Immature natural killer cell (primary cell): ENCODE data around the gene SNTG2. TPM values are rescaled to one million over a fixed set of nuclear protein-coding genes. Genes with fewer than 3 reads are reported as not detected.
"Not testable (repeated sequence)": the region's sequence is repeated elsewhere in the genome, so short reads cannot be mapped to it uniquely, and the experiment has no call there.

ENCODE experiments used
- DNase-seq, 3 donors: peaks; one replicate each; pipeline ENCODE4 v3.0.0; 2022; ENCODE audit warnings: mixed read lengths in 1 of 3
- H3K27ac Mint-ChIP-seq, 6 donors: one replicate each; pipeline ENCODE4 v1.8.0; 2020; ENCODE audit warnings: mixed read lengths in 6 of 6, mild to moderate bottlenecking in 5 of 6, inconsistent platforms in 4 of 6, moderate library complexity in 3 of 6
- H3K27me3 Mint-ChIP-seq, 3 donors: one replicate each; pipeline ENCODE4 v1.8.0; 2020 to 2021; ENCODE audit warnings: low read depth in 3 of 3, mild to moderate bottlenecking in 3 of 3, mixed read lengths in 3 of 3, moderate library complexity in 3 of 3, inconsistent platforms in 1 of 3
- H3K36me3 Mint-ChIP-seq, 3 donors: one replicate each; pipeline ENCODE4 v1.8.0; 2020; ENCODE audit warnings: mixed read lengths in 3 of 3, inconsistent platforms in 2 of 3, mild to moderate bottlenecking in 2 of 3
- H3K4me1 Mint-ChIP-seq, 2 donors: one replicate each; pipeline ENCODE4 v1.8.0; 2020; ENCODE audit warnings: inconsistent platforms in 2 of 2, mild to moderate bottlenecking in 2 of 2, mixed read lengths in 2 of 2, moderate library complexity in 1 of 2
- H3K4me3 Mint-ChIP-seq, 5 donors: one replicate each; pipeline ENCODE4 v1.8.0; 2020; ENCODE audit warnings: mild to moderate bottlenecking in 5 of 5, mixed read lengths in 5 of 5, inconsistent platforms in 3 of 5, moderate library complexity in 3 of 5
- H3K9me3 Mint-ChIP-seq, 6 donors: one replicate each; pipeline ENCODE4 v1.8.0; 2020; ENCODE audit warnings: mild to moderate bottlenecking in 6 of 6, mixed read lengths in 6 of 6, inconsistent platforms in 4 of 6, moderate library complexity in 3 of 6
- polyA plus RNA-seq, 3 donors: library from polyadenylated mRNA; unstranded; fragments of 300-500 nt; fragmentation: Illumina TruSeq; gene quantifications; one replicate each; pipeline ENCODE4 v1.2.3, GENCODE V29; 2021

Gene SNTG2
- polyA plus RNA-seq: not detected

DNA sequence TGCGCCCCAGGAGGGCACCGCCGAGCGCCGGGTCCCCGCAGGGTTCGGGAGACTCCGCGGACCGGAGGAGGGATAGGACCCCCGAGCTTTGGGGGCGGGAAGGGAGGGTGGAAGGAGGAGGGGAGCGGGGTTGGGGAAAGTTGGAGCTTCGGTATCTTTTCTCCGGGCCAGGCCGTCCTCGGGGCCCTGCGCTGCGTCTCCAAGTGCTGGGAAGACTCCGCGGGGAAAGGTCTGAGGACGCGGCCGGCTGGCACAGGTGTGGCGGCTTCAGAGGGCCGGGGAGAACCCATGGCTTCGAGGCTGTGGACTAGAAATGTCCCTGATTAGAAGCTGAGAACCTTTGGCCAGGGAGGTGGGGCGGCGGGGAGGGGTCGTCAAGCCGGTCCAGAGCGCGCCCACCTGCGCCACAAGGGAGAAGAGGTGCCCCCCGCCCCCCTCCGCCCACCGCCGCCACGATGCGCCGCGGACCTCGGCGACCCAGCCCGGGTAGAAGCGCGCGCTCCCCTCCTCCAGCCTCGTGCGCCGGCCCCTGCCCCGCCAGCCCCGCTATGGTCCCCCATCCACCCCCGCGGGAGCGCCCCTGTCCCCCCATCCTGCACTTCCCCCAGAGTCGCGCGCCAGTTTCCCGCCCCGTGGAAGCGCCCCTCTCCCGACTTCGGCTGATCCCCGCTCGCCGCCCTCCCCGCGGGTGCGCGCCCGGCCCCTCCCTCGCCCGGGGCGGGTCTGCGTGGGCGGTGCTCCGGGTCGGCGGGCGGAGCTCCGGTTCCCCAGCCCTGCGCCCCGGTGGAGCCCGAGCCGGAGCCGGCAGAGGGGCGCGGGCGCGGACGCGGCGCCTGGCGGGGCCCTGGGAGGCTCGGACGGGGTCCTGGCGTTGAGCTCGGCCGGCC lies at the start of gene SNTG2:
Gene SNTG2 (plus strand): TSS at position 770 of the 887 bp plus-strand sequence. CDS start 148 bp downstream, outside the sequence.
- Mint-ChIP-seq H3K27ac (no peak within 1 kb of the TSS), H3K4me1 (peaks cover 13 to 25% of the 10 kb centered on the region in 2 donors), H3K36me3 (no peaks in the 10 kb centered on the region), H3K27me3 (peaks cover 17 to 33% (median 32%) of the 10 kb centered on the region in 3 donors), H3K9me3 (peaks cover 0 to 2% (median 0%) of the 10 kb centered on the region in 6 donors), H3K4me3 (peak within 1 kb of the TSS; percentile 62 to 76 (median 71))
- DNase-seq: peak in 2 of 3 donors; percentile 13 to 33

DNA sequence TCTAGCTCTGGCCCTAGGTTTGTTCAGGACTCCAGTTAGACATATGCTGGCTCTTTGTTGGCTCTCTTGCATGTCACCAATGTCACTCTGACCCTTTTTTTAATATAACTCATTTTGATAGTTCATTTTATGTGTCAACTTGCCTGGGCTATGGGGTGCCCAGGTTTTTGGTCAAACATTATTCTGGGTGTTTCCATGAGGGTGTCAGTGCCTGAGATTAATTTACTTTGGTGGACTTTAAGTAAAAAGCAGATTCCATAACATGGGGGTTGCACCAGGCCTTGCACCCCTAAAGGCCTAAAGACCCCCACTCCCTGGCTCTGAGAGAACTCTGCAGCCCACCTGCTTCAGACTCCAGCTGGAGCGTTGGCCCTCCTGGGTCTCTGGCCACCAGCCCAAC lies 48.1 kb upstream of the SNTG2 start:
- H3K27me3 Mint-ChIP-seq: peaks cover 1 to 9% (median 2%) of the 10 kb centered on the region in 3 donors
- peaks cover 0 to 10% (median under 1%) of the 10 kb centered on the region in 6 donors for H3K9me3 Mint-ChIP-seq
- H3K36me3 Mint-ChIP-seq: peaks cover 0 to 5% (median 3%) of the 10 kb centered on the region in 3 donors
- H3K4me1 Mint-ChIP-seq: no peaks in the 10 kb centered on the region
- DNase-seq: no peak
- no peak overlapping the region for H3K27ac Mint-ChIP-seq
- no peak overlapping the region for H3K4me3 Mint-ChIP-seq

DNA sequence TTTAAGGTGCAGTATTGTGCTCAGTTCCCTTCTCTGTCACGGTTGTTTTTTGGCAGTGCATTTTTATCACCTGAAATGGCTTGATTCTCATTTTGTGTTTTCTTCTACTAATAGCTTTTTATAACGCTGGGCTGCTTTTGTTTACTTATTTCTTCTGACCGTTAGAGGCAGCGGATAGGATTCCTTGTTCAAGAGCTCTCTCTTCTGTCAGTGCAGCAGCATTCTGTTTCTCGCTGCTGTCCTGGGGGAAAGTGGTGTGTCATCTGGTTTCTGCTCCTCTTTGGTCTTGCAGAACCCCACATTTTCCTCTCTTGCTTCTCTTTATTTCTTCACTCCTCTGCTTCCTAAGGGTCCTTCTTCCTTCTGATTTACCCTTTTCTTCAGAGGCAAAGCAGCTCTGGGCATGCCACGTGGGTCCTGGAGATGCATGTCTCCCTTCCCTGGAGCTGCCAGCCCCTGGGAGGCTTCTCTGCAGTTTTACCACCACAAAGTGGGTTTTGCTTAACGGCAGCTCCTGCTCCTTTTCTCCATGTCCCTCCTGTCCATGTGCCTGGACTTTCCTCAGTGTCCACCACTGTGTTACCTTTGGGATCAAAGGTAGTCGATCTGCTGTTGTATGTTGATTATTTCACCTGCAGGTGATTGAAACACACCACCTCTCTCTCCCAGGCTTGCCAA lies 47.3 kb upstream of the SNTG2 start:
- H3K4me1 Mint-ChIP-seq: peaks cover under 1 to 6% of the 10 kb centered on the region in 2 donors
- H3K27me3 Mint-ChIP-seq: peaks cover 1 to 7% (median 2%) of the 10 kb centered on the region in 3 donors
- no peak overlapping the region for H3K4me3 Mint-ChIP-seq
- peaks cover 0 to 3% (median 0%) of the 10 kb centered on the region in 3 donors for H3K36me3 Mint-ChIP-seq
- no peak for DNase-seq
- H3K27ac Mint-ChIP-seq: no peak overlapping the region
- peaks cover 0 to 5% (median under 1%) of the 10 kb centered on the region in 6 donors for H3K9me3 Mint-ChIP-seq

DNA sequence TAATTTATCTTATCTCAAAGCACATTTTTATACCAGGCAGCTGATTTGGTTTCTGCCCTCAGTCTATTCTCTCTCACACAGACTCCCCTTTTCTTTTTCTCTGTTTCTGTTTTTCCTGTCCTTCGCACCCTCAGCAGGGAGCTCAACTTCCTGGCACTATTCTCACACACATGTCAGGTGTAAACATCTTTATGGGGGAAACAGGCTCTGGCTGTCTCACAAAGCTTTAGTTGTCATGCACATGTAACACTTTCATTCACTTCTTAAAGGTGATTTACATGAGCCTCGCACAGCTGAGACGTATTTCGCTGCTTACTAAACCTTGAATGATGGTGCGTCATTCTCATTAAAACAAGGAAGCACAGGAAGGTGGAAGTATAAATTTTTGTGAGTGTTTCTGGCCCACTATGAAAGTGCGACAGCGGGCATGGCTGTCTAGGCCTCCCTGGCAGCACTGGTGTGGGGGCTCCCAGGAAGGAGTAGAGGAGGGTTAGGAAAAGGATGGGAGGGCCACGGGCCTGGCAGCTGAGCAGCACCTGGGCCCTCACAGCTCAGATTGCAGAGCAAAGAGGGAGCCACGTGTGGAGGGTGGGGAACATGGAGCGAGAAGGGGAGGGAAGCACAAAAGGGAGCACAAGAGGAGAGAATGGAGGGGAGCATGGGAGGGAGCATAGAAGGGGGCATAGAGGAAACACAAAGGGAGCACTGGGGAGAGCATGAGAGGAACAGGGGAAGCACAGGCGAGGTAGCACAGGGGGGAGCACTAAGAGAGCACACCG lies 46.2 kb upstream of the SNTG2 start:
- Mint-ChIP-seq H3K4me3 (no peak overlapping the region), H3K27ac (no peak overlapping the region), H3K4me1 (peaks cover 10 to 15% of the 10 kb centered on the region in 2 donors), H3K9me3 (peaks cover 0 to 5% (median under 1%) of the 10 kb centered on the region in 6 donors), H3K27me3 (peaks cover 1 to 7% (median 2%) of the 10 kb centered on the region in 3 donors), H3K36me3 (peaks cover 0 to 3% (median 0%) of the 10 kb centered on the region in 3 donors)
- no peak for DNase-seq

DNA sequence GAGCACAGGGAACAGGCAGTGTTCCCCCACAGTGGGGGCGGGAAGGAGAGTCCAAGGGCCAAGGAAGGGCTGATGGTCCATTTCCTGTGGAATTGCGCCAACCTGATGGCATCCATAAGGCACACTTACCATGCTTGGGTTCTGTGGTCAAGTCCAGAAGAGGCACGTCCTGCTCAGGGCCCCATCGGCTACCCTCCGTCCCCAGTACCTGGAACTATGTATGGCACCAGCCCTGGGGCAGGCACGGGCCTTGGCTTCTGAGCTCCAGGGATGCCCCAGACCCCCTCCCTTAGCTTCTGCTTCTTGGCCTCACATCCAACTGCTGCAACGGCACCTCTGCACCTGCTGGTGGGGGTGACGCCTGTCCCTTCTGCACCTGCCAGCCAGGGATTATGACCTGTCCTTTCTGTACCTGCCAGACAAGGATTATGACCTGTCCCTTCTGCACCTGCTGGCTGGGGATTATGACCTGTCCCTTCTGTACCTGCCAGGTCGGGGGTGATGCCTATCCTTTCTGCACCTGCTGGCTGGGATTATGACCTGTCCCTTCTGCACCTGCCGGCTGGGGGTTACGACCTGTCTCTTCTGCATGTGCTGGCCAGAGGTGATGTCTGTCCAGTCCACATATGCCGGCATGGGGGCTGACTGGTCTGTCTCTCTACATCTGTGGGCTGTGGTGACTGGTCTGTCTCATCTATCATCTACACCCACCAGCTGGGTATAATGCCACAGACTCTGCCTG lies 45.4 kb upstream of the SNTG2 start:
- Mint-ChIP-seq H3K9me3 (peaks cover 0 to 4% (median 0%) of the 10 kb centered on the region in 6 donors), H3K36me3 (no peaks in the 10 kb centered on the region), H3K27ac (no peak overlapping the region), H3K4me1 (peaks cover 12 to 18% of the 10 kb centered on the region in 2 donors), H3K27me3 (peaks cover 1 to 7% (median 2%) of the 10 kb centered on the region in 3 donors), H3K4me3 (no peak overlapping the region)
- DNase-seq: no peak

DNA sequence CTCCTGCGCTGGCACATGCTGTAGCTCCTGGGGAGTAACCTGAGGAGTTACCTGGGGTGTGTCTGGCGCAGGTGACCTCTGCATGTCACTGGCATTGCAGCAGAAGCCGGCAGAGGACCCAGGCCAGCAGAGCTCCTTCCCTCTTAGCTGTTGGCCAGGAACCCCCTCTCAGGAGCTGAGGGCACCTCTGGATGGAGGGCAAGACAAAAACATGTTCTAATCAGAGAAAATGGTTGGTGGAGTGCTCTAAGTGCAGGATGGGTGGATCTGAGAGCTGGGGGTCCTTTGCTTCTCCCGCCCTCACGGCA lies 44.9 kb upstream of the SNTG2 start:
- Mint-ChIP-seq H3K27ac (no peak overlapping the region), H3K27me3 (peaks cover 1 to 7% (median 2%) of the 10 kb centered on the region in 3 donors), H3K4me1 (peaks cover 15 to 23% of the 10 kb centered on the region in 2 donors), H3K36me3 (no peaks in the 10 kb centered on the region), H3K4me3 (no peak overlapping the region), H3K9me3 (peaks cover 0 to 4% (median 0%) of the 10 kb centered on the region in 6 donors)
- DNase-seq: no peak

DNA sequence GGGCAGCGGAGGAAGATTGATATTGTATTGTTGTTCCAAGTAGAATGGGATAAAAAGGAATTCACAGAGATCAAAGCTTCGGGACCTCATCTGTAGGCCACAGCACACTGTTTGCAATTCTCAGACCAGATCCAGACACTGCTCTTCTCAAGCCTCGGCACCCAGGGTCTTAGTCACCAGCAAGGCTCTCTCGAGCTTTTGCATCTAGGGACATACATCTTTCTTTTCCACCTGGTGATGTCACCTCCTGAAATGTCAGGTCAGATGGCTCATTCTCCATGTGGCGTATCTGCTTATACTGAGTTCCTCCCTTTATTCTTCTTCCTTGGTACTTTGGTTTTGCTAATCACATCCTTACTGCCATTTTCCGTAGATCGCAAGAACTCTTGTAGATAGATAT lies 42.9 kb upstream of the SNTG2 start:
- peaks cover 15 to 23% of the 10 kb centered on the region in 2 donors for H3K4me1 Mint-ChIP-seq
- H3K9me3 Mint-ChIP-seq: peaks cover 0 to 4% (median 0%) of the 10 kb centered on the region in 6 donors
- H3K27me3 Mint-ChIP-seq: peaks cover 2 to 7% (median 6%) of the 10 kb centered on the region in 3 donors
- H3K36me3 Mint-ChIP-seq: no peaks in the 10 kb centered on the region
- no peak for DNase-seq
- H3K27ac Mint-ChIP-seq: peak overlapping the region in 1 of 6 donors; percentile 38
- H3K4me3 Mint-ChIP-seq: no peak overlapping the region

DNA sequence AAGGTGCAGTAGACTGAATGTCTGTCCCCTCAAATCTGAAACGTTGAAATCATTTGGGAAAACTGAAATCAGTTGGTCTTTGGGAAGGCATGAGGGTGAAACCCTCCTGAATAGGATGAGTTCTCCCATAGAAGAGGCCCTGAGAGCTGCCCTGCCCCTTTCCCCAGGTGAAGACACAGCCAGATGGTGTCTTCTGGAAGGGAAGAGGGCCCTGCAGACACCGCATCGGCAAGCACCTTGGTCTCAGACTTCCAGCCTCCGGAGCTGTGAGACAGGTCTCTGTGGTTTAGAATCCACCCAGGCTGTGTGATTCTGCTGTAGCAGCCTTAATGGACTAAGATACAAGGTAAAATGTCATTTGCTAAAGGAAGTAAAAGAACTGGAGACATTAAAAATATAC lies 42.1 kb upstream of the SNTG2 start:
- no peak overlapping the region for H3K27ac Mint-ChIP-seq
- H3K36me3 Mint-ChIP-seq: no peaks in the 10 kb centered on the region
- H3K9me3 Mint-ChIP-seq: peaks cover 0 to 4% (median 0%) of the 10 kb centered on the region in 6 donors
- H3K4me1 Mint-ChIP-seq: peaks cover 15 to 23% of the 10 kb centered on the region in 2 donors
- no peak overlapping the region for H3K4me3 Mint-ChIP-seq
- DNase-seq: no peak
- peaks cover 1 to 7% (median 6%) of the 10 kb centered on the region in 3 donors for H3K27me3 Mint-ChIP-seq

DNA sequence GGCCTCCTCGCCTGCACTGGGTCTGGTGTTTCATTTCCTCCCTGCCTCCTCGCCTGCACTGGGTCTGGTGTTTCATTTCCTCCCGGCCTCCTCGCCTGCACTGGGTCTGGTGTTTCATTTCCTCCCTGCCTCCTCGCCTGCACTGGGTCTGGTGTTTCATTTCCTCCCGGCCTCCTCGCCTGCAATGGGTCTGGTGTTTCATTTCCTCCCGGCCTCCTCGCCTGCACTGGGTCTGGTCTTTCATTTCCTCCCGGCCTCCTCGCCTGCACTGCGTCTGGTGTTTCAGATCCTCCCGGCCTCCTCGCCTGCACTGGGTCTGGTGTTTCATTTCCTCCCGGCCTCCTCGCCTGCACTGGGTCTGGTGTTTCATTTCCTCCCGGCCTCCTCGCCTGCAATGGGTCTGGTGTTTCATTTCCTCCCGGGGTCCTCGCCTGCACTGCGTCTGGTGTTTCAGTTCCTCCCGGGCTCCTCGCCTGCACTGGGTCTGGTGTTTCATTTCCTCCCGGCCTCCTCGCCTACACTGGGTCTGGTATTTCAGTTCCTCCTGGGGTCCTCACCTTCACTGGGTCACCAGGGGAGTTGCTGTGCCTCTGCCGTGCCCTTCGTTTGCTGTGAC lies 40.8 kb upstream of the SNTG2 start:
- not testable (repeated sequence) for DNase-seq, H3K9me3 Mint-ChIP-seq, H3K36me3 Mint-ChIP-seq, H3K4me3 Mint-ChIP-seq, H3K27me3 Mint-ChIP-seq
- H3K4me1 Mint-ChIP-seq: peaks cover 15 to 23% of the 10 kb centered on the region in 2 donors
- H3K27ac Mint-ChIP-seq: peak overlapping the region in 1 of 6 donors; percentile 76

DNA sequence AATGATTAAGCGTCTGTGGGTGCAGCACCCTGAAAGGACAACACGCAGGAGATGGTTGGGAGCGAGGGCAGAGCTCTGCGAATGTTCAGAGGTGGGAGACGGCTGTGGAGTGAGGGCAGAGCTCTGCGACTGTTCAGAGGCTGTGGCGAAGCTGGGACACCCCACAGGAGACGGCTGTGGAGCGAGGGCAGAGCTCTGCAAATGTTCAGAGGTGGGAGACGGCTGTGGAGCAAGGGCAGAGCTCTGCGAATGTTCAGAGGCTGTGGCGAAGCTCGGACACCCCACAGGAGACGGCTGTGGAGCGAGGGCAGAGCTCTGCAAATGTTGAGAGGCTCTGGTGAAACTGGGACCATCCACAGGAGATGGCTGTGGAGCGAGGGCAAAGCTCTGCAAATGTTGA lies 40.0 kb upstream of the SNTG2 start:
- Mint-ChIP-seq H3K27ac (peak overlapping the region in 1 of 6 donors; percentile 59), H3K36me3 (no peaks in the 10 kb centered on the region), H3K9me3 (peaks cover 0 to 4% (median 0%) of the 10 kb centered on the region in 6 donors), H3K27me3 (peaks cover 0 to 6% (median 6%) of the 10 kb centered on the region in 3 donors), H3K4me1 (peaks cover 15 to 23% of the 10 kb centered on the region in 2 donors), H3K4me3 (no peak overlapping the region)
- no peak for DNase-seq

DNA sequence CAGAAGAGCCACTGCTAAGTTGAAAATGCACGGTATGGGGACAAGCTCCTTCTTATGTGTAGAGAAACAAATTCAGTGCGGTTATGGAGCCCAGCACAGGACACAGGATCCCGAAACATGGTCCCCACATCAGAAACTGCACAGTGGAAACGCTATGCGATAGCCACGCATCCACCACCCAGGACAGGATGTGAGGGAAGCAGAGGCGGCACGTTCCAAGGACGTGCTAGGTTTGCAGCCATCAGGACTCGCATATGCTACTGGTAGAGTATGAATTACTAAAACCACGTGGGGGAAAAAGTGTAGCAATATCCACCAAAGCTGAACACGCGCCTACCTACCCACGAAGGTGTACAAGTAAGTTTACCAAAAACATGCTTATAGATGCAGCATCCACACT lies 34.7 kb upstream of the SNTG2 start:
- Mint-ChIP-seq H3K4me1 (no peaks in the 10 kb centered on the region), H3K36me3 (no peaks in the 10 kb centered on the region), H3K27me3 (peaks cover 0 to 4% (median 3%) of the 10 kb centered on the region in 3 donors), H3K27ac (no peak overlapping the region), H3K4me3 (no peak overlapping the region), H3K9me3 (no peaks in the 10 kb centered on the region)
- no peak for DNase-seq

DNA sequence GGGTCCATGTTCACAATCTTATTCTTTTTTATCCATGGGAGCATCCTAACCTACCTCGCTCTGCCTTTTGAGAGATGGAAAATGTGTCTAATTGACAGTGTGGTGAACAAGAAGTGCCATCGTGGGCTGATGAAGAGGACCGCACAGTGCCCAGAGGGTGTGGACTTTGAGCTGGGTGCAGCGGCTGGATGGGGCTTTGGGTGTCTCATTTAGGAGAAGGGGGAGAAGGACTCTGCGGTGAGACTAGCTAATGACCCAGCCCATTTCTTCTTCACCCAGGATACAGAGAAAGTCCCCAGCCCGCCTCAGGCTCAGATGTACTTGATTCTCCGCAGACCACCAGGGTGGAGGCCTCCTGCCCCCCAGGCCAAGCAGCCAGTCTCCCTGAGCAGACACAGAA lies 33.7 kb upstream of the SNTG2 start:
- H3K9me3 Mint-ChIP-seq: no peaks in the 10 kb centered on the region
- peaks cover 0 to 4% (median 0%) of the 10 kb centered on the region in 3 donors for H3K27me3 Mint-ChIP-seq
- no peak for DNase-seq
- no peak overlapping the region for H3K4me3 Mint-ChIP-seq
- no peaks in the 10 kb centered on the region for H3K4me1 Mint-ChIP-seq
- H3K27ac Mint-ChIP-seq: no peak overlapping the region
- H3K36me3 Mint-ChIP-seq: no peaks in the 10 kb centered on the region
